ENCODE results near the gene GPHN.

GRCh38 chr14:66613344-66613743, 105.4 kb downstream of the GPHN start:
- TF ChIP-seq CTCF (IDR thresholded peaks at IDR 0.05) (no peak), EP300 (IDR thresholded peaks at IDR 0.05) (no peak), POLR2A (IDR thresholded peaks at IDR 0.05; ENCODE audit: low read length) (no peak), RNF2 (IDR thresholded peaks at IDR 0.05; ENCODE audit: borderline replicate concordance, low read depth) (no peak), CHD2 (IDR thresholded peaks at IDR 0.05; ENCODE audit: low read length, partially characterized antibody) (no peak), HES2 (IDR thresholded peaks at IDR 0.05) (no peak)

Data from A549 (cell line).